Muscle of leg (tissue), 11 donors: Measurements from ENCODE around the gene PCBD2. TPM values are rescaled to one million over a fixed set of nuclear protein-coding genes. Genes with fewer than 3 reads are reported as not detected.

Experiments used
- DNase-seq: peaks from one replicate; pipeline ENCODE4 v3.0.0; 2013
- H3K27ac ChIP-seq: one replicate; pipeline ENCODE4 v1.5.1; 2013; ENCODE audit warnings: mild to moderate bottlenecking, low read length, control low read depth
- H3K27me3 ChIP-seq: one replicate; pipeline ENCODE4 v1.6.1; 2013; ENCODE audit warnings: low read length; ENCODE audit not compliant: control insufficient read depth, insufficient read depth
- H3K36me3 ChIP-seq: one replicate; pipeline ENCODE4 v1.6.1; 2013; ENCODE audit warnings: low read length; ENCODE audit not compliant: control insufficient read depth, insufficient read depth
- H3K4me1 ChIP-seq: one replicate; pipeline ENCODE4 v1.6.1; 2013; ENCODE audit warnings: low read length; ENCODE audit not compliant: control insufficient read depth, insufficient read depth
- H3K4me3 ChIP-seq: one replicate; pipeline ENCODE4 v1.5.1; 2013; ENCODE audit warnings: low read length, control low read depth
- H3K9me3 ChIP-seq: replicated peaks from 2 replicates; pipeline ENCODE4 v1.6.1; 2013; ENCODE audit warnings: low read depth, low read length; ENCODE audit not compliant: control insufficient read depth
- WGBS: methylation state at CpG from one replicate; pipeline ENCODE4 v1.1.5; 2013; ENCODE audit warnings: missing lambda C conversion rate; ENCODE audit not compliant: insufficient coverage; 5-methylcytosine and 5-hydroxymethylcytosine counted together
- polyA plus RNA-seq, 8 donors: library from polyadenylated mRNA; unstranded; fragments of 120-200 nt; gene quantifications; one replicate each; pipeline versions ENCODE4 v1.2.1 to v1.2.3, GENCODE V29; 2013; ENCODE audit warnings: inconsistent platforms in 1 of 8, low replicate concordance in 1 of 8; ENCODE audit not compliant: insufficient read length in 8 of 8, insufficient read depth in 1 of 8
- total RNA-seq: library from RNA; stranded (reverse); fragments of 120-200 nt; gene quantifications from one replicate; pipeline ENCODE4 v1.2.4, GENCODE V29; 2013

PCBD2 gene
- total and polyA plus RNA-seq, 9 donors: 7.3 to 12.3 (median 9.1) TPM

GRCh38 chr5:134920848-134921575 is 16.1 kb downstream of the PCBD2 start:
- no peaks in the 10 kb centered on the region for H3K9me3 ChIP-seq
- H3K4me1 ChIP-seq: no peaks in the 10 kb centered on the region
- no peak overlapping the region for H3K4me3 ChIP-seq
- DNase-seq: no peak
- no peaks in the 10 kb centered on the region for H3K27me3 ChIP-seq
- peaks cover 28% of the 10 kb centered on the region for H3K36me3 ChIP-seq
- WGBS: 86% methylated on average over 5 of the region's 9 CpGs
- no peak overlapping the region for H3K27ac ChIP-seq

GRCh38 chr5:134932508-134932907 is 27.6 kb downstream of the PCBD2 start:
- no peak overlapping the region for H3K4me3 ChIP-seq
- no CpG with 5 or more reads among the region's 3 CpGs for WGBS
- no peaks in the 10 kb centered on the region for H3K4me1 ChIP-seq
- DNase-seq: no peak
- peaks cover 13% of the 10 kb centered on the region for H3K36me3 ChIP-seq
- H3K27ac ChIP-seq: no peak overlapping the region
- no peaks in the 10 kb centered on the region for H3K27me3 ChIP-seq
- H3K9me3 ChIP-seq: no peaks in the 10 kb centered on the region

GRCh38 chr5:134934202-134934601 is 29.3 kb downstream of the PCBD2 start:
- Histone ChIP-seq H3K4me3 (no peak overlapping the region), H3K27ac (no peak overlapping the region), H3K9me3 (no peaks in the 10 kb centered on the region), H3K36me3 (peaks cover 13% of the 10 kb centered on the region), H3K27me3 (no peaks in the 10 kb centered on the region), H3K4me1 (no peaks in the 10 kb centered on the region)
- WGBS: no CpG with 5 or more reads among the region's 5 CpGs
- no peak for DNase-seq

DNA sequence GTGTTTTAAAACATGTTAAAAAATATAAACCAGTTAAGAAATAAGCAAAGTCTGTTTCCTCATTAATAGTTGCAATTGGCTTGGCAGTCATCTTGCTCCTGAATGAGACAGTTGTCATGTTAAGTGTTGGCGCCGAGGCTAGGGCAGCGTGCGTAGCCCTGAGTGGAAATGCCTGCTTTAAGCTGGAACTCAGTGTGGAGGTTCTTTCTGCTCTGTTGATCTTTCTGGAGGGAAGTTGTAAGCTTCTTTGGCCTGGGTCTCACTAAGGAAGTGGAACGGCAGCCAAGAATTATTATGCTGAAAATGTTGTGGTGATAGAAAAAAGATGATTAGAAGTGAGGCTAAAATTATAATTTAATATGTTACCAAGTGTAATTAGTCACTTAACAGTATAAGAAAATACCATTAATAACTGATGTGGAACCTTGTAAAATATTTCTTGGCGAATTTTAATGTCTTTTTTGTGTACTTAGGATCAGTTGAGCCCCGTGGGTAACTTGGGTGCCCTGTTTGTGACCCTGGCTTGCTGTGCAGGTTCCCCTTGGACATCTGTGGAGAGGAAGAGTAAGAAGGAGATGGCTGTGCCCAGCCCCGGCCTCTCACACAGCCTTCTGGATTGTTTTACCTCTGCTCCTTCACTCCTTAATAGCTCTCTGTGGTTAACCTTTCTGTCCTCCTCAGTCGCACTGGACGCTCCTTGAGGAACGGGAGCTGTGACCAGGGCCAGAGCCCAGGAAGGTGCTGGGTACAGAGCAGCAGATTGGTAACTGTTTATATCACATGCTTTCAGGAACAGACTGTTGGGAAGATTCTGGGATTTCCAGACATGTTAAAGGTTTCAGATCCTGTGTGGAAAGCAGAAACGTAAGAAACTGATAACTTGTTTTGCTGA is 31.0 kb downstream of the PCBD2 start:
- 65% methylated on average over 7 of the region's 12 CpGs for WGBS
- DNase-seq: peak; percentile 49
- no peaks in the 10 kb centered on the region for H3K27me3 ChIP-seq
- peaks cover 4% of the 10 kb centered on the region for H3K36me3 ChIP-seq
- H3K9me3 ChIP-seq: no peaks in the 10 kb centered on the region
- no peaks in the 10 kb centered on the region for H3K4me1 ChIP-seq
- H3K4me3 ChIP-seq: no peak overlapping the region
- no peak overlapping the region for H3K27ac ChIP-seq

GRCh38 chr5:134937526-134937925 is 32.6 kb downstream of the PCBD2 start:
- Histone ChIP-seq H3K4me1 (no peaks in the 10 kb centered on the region), H3K27ac (no peak overlapping the region), H3K36me3 (peaks cover under 1% of the 10 kb centered on the region), H3K9me3 (no peaks in the 10 kb centered on the region), H3K27me3 (no peaks in the 10 kb centered on the region), H3K4me3 (no peak overlapping the region)
- 65% methylated on average over 6 of the region's 8 CpGs for WGBS
- no peak for DNase-seq

DNA sequence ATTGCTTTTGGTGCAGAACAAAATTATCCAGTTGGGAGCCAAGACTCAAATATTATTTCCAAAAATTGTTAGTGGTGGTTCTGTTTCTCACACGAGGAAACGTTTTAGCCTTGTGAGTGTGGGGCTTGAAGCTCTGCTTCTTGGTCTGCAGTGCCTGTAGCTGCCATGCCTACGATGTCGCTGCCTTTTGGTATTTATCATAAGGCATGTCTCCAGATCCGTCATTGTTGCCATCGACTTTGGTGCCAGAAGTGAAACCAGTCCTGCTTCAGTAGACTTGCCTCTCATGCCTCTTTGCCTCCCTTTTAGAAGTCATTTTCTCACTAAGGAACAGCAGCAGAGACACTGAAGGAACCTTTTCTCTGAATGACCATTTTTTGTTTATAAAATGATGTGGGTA is 33.1 kb downstream of the PCBD2 start:
- Histone ChIP-seq H3K27me3 (no peaks in the 10 kb centered on the region), H3K9me3 (no peaks in the 10 kb centered on the region), H3K4me1 (no peaks in the 10 kb centered on the region), H3K36me3 (no peaks in the 10 kb centered on the region), H3K4me3 (no peak overlapping the region), H3K27ac (no peak overlapping the region)
- WGBS: 49% methylated on average over 6 of the region's 6 CpGs
- no peak for DNase-seq

GRCh38 chr5:134939500-134939899 is 34.6 kb downstream of the PCBD2 start:
- H3K27me3 ChIP-seq: no peaks in the 10 kb centered on the region
- no CpG with 5 or more reads among the region's 1 CpG for WGBS
- H3K9me3 ChIP-seq: no peaks in the 10 kb centered on the region
- H3K4me3 ChIP-seq: no peak overlapping the region
- no peak for DNase-seq
- no peaks in the 10 kb centered on the region for H3K4me1 ChIP-seq
- H3K27ac ChIP-seq: no peak overlapping the region
- no peaks in the 10 kb centered on the region for H3K36me3 ChIP-seq

- 44% methylated on average over 1 of the region's 1 CpG for WGBS
- Histone ChIP-seq H3K27me3 (no peaks in the 10 kb centered on the region), H3K36me3 (no peaks in the 10 kb centered on the region)
These were observed 38.6 kb downstream of the PCBD2 start for GRCh38 chr5:134943547-134943946.

GRCh38 chr5:134944630-134945029 is 39.7 kb downstream of the PCBD2 start:
- Histone ChIP-seq H3K27me3 (no peaks in the 10 kb centered on the region), H3K4me1 (peaks cover 3% of the 10 kb centered on the region), H3K36me3 (no peaks in the 10 kb centered on the region), H3K27ac (no peak overlapping the region), H3K9me3 (no peaks in the 10 kb centered on the region), H3K4me3 (no peak overlapping the region)
- no CpG with 5 or more reads among the region's 1 CpG for WGBS
- DNase-seq: no peak

More at GRCh38 chr5:134943547-134943946, 38.6 kb downstream of the PCBD2 start:
- no peak overlapping the region for H3K4me3 ChIP-seq
- no peaks in the 10 kb centered on the region for H3K4me1 ChIP-seq
- DNase-seq: no peak
- H3K27ac ChIP-seq: no peak overlapping the region
- no peaks in the 10 kb centered on the region for H3K9me3 ChIP-seq

DNA sequence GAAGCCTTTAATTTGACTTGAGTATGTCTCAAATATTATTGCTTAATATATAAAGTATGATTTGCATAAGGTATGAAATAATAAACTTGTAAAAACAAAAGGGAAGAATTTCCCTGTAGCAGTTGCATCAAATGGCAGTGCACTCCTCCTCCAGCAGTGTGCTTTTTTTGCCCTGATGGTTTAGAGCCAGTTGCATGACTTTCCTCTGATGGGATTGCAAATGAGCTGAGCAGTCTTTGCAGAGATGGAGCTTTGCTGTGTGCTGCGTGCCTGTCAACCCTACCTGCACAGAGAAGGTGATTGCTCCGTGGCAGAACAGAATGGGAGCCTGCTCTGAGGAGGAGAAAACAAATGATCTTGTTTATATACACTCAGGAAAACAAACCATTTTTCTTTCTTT is 40.1 kb downstream of the PCBD2 start:
- no CpG with 5 or more reads among the region's 2 CpGs for WGBS
- Histone ChIP-seq H3K27ac (no peak overlapping the region), H3K27me3 (no peaks in the 10 kb centered on the region), H3K9me3 (no peaks in the 10 kb centered on the region), H3K4me1 (peaks cover 3% of the 10 kb centered on the region), H3K36me3 (no peaks in the 10 kb centered on the region), H3K4me3 (no peak overlapping the region)
- no peak for DNase-seq
